HepG2 (cell line): ENCODE measurements around the gene LRRC8E. TPM values are rescaled to one million over a fixed set of nuclear protein-coding genes. Genes with fewer than 3 reads are reported as not detected.

Source experiments
- ATM ChIP-seq: fragments of 450-650 bp; IDR thresholded peaks from 2 replicates; pipeline ENCODE4 v1.7.1; 2017; ENCODE audit warnings: mild to moderate bottlenecking, borderline replicate concordance
- EZH2 ChIP-seq: conservative IDR thresholded peaks from 2 replicates; pipeline ENCODE4 v1.6.1; 2012; ENCODE audit warnings: mild to moderate bottlenecking, low read depth, low read length, moderate library complexity
- FOXC1 ChIP-seq: sonication (generic); formaldehyde crosslinking; IDR thresholded peaks from 2 replicates; pipeline ENCODE4 v1.8.0; 2022; ENCODE audit warnings: mild to moderate bottlenecking, missing genetic modification reagents, borderline replicate concordance
- FOXP1 ChIP-seq, 2 experiments: fragments of 450-650 bp in 1 of 2; IDR thresholded peaks; 2 replicates each; pipeline ENCODE4 v1.6.1; 2017 to 2018; ENCODE audit warnings: antibody characterized with exemption in 1 of 2
- GABPA ChIP-seq, 2 experiments: IDR thresholded peaks; 2 replicates each; pipeline ENCODE4 v1.6.1; 2011 to 2016; ENCODE audit warnings: low read depth in 2 of 2, low read length in 1 of 2, missing biosample characterization in 1 of 2, missing genetic modification characterization in 1 of 2
- KDM5A ChIP-seq: fragments of 200-600 bp; sonication (generic); IDR thresholded peaks from 2 replicates; pipeline ENCODE4 v1.7.0; 2018; ENCODE audit warnings: antibody characterized with exemption, mild to moderate bottlenecking, low read length, borderline replicate concordance
- KLF16 ChIP-seq, 2 experiments: sonication (generic) in 1 of 2; formaldehyde crosslinking in 1 of 2; IDR thresholded peaks; 2 replicates each; pipeline versions ENCODE4 v1.6.1 to v1.8.0; 2016 to 2023; ENCODE audit warnings: missing genetic modification reagents in 2 of 2, missing compliant biosample characterization in 1 of 2
- MYC ChIP-seq: sonication (generic); formaldehyde crosslinking; IDR thresholded peaks from 2 replicates; pipeline ENCODE4 v1.9.0; 2021; ENCODE audit warnings: missing genetic modification reagents, borderline replicate concordance
- PAF1 ChIP-seq: IDR thresholded peaks from 2 replicates; pipeline ENCODE4 v1.6.1; 2016; ENCODE audit warnings: missing genetic modification reagents, missing compliant biosample characterization
- PATZ1 ChIP-seq: sonication (generic); formaldehyde crosslinking; IDR thresholded peaks from 2 replicates; pipeline ENCODE4 v1.4.0; 2020; ENCODE audit warnings: missing genetic modification reagents
- PHF20 ChIP-seq: sonication (generic); formaldehyde crosslinking; IDR thresholded peaks from 2 replicates; pipeline ENCODE4 v1.5.0; 2020; ENCODE audit warnings: mild to moderate bottlenecking, missing genetic modification reagents
- PPARG ChIP-seq: conservative IDR thresholded peaks from 2 replicates; pipeline ENCODE4 v1.6.1; 2016; ENCODE audit warnings: missing biosample characterization, missing genetic modification reagents
- RBFOX2 ChIP-seq: fragments of 200-400 bp; formaldehyde crosslinking; IDR thresholded peaks from 2 replicates; pipeline ENCODE4 v1.6.1; 2017; ENCODE audit warnings: low read depth, mild to moderate bottlenecking, low read length
- SNAI1 ChIP-seq: sonication (generic); formaldehyde crosslinking; IDR thresholded peaks from 2 replicates; pipeline ENCODE4 v1.5.0; 2020; ENCODE audit warnings: mild to moderate bottlenecking, missing genetic modification reagents, borderline replicate concordance
- ZNF547 ChIP-seq: sonication (generic); formaldehyde crosslinking; IDR thresholded peaks from 2 replicates; pipeline ENCODE4 v1.5.1; 2020; ENCODE audit warnings: mild to moderate bottlenecking, missing genetic modification reagents
- ZNF772 ChIP-seq: sonication (generic); formaldehyde crosslinking; IDR thresholded peaks from 2 replicates; pipeline ENCODE4 v1.5.0; 2020; ENCODE audit warnings: mild to moderate bottlenecking, missing genetic modification reagents
- ZSCAN21 ChIP-seq: sonication (generic); formaldehyde crosslinking; IDR thresholded peaks from 2 replicates; pipeline ENCODE4 v1.8.0; 2022; ENCODE audit warnings: mild to moderate bottlenecking, missing genetic modification reagents, moderate library complexity, borderline replicate concordance
- polyA plus RNA-seq, 8 experiments: library from polyadenylated mRNA; depleted of rRNA in 3 of 8; stranded (reverse) in 7 of 8; unstranded in 1 of 8; fragments of >200 nt; fragmentation: Illumina TruSeq in 4 of 8; extraction: Trizol in 4 of 8; gene quantifications; 2 replicates each; pipeline versions ENCODE4 v1.2.1 to v1.2.3, GENCODE V29; 2011 to 2016; ENCODE audit warnings: low read depth in 4 of 8, missing spikeins in 1 of 8, mixed read lengths in 1 of 8; ENCODE audit not compliant: insufficient read depth in 1 of 8
- total RNA-seq, 5 experiments: library from RNA; depleted of rRNA; stranded (reverse); fragments of >200 nt; fragmentation: Illumina TruSeq; extraction: Trizol; gene quantifications; 2 replicates each; pipeline ENCODE4 v1.2.3, GENCODE V29; 2016; ENCODE audit warnings: low read depth in 1 of 5
- TF ChIP-seq, protein P1 (sequence below): sonication (generic); formaldehyde crosslinking; IDR thresholded peaks from 2 replicates; pipeline ENCODE4 v1.4.0; 2020; ENCODE audit warnings: missing genetic modification reagents, borderline replicate concordance
- TF ChIP-seq, protein P2 (sequence below): sonication (generic); formaldehyde crosslinking; conservative IDR thresholded peaks from 2 replicates; pipeline ENCODE4 v1.4.0; 2020; ENCODE audit warnings: missing genetic modification reagents
- TF ChIP-seq, protein P3 (sequence below): sonication (generic); formaldehyde crosslinking; IDR thresholded peaks from 2 replicates; pipeline ENCODE4 v1.5.0; 2020; ENCODE audit warnings: missing genetic modification reagents

LRRC8E gene
- total and polyA plus RNA-seq, 2 of the 13 experiments (the other 11 are each of a cell fraction or from before 2014, with no cell fraction given): 8.0 to 10.3 TPM

DNA sequence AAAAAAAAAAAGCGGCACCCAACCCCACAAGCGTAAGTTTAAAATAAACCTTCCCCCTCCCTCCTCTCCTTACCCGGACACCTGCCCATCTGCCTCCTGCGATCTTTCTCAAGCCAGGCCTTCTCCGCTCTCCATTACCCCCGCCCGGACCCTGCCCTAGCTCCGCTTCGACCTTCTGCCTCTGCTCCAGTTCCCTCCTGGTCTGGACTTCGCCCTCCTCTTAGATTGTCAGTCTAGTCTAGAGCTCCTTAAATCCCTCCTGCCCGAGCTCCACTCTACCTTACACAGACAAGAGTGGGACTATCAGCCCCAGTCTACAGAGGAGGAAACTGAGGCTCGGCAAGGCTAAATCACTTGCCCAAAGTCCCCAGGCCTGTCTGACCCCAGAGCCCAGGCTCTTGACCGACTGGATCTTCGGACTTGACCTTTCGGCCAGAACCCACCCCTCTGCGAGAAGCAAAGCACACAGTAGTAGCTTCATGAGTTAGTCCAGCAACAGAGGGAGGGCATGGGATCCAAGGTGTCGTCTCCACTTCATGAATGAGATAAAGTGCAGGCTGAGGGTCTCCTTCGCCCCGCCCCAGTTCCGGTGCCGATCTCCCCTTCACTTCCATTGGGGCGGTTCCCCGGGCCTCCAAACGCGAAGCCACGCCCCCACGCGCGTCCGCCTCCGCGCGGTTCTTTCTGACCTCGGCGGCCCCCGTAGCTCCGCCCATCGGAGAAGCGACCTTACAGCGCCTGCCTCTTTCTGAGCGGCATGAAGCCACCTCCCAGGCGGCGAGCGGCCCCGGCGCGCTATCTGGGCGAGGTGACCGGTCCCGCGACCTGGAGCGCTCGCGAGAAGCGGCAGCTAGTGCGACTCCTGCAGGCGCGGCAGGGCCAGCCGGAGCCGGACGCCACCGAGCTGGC lies 31.6 kb downstream of the LRRC8E start, which contains the start of gene SNAPC2 (continued):
- TF ChIP-seq SNAI1 (CRISPR knock-in tag) (0 out of 2 replicates have a peak, but pooled peaks have one; percentile 59), KDM5A (peak; percentile 87; the same call in 1 of the 2 replicates), MYC (CRISPR knock-in tag) (peak; percentile 70; the same call in 1 of the 2 replicates), ZNF772 (CRISPR knock-in tag) (peak; percentile 87; the same call in 1 of the 2 replicates), RBFOX2 (peak; percentile 92), PPARG (CRISPR knock-in tag) (0 out of 2 replicates have a peak, but pooled peaks have one; percentile 39), PAF1 (CRISPR knock-in tag) (no peak), GABPA (IDR thresholded peaks at IDR 0.05; ENCODE audit: low read depth, low read length) (no peak), GABPA (CRISPR knock-in tag; IDR thresholded peaks at IDR 0.05; ENCODE audit: low read depth) (peak; percentile 72; the same call in 1 of the 2 replicates), KLF16 (CRISPR knock-in tag; IDR thresholded peaks at IDR 0.05) (peak in 1 of 2 experiments; percentile 88; a peak in 2 of 4 replicates), EZH2 (no peak), ZNF547 (peak; percentile 40; the same call in 1 of the 2 replicates), PHF20 (peak; percentile 49), ZSCAN21 (CRISPR knock-in tag) (peak; percentile 75), FOXP1 (IDR thresholded peaks at IDR 0.05) (no peak), FOXP1 (CRISPR knock-in tag; IDR thresholded peaks at IDR 0.05) (no peak), ATM (no peak), FOXC1 (CRISPR knock-in tag) (0 out of 2 replicates have a peak, but pooled peaks have one; percentile 39), PATZ1 (CRISPR knock-in tag) (peak; percentile 59)
- TF ChIP-seq, protein P1, sequence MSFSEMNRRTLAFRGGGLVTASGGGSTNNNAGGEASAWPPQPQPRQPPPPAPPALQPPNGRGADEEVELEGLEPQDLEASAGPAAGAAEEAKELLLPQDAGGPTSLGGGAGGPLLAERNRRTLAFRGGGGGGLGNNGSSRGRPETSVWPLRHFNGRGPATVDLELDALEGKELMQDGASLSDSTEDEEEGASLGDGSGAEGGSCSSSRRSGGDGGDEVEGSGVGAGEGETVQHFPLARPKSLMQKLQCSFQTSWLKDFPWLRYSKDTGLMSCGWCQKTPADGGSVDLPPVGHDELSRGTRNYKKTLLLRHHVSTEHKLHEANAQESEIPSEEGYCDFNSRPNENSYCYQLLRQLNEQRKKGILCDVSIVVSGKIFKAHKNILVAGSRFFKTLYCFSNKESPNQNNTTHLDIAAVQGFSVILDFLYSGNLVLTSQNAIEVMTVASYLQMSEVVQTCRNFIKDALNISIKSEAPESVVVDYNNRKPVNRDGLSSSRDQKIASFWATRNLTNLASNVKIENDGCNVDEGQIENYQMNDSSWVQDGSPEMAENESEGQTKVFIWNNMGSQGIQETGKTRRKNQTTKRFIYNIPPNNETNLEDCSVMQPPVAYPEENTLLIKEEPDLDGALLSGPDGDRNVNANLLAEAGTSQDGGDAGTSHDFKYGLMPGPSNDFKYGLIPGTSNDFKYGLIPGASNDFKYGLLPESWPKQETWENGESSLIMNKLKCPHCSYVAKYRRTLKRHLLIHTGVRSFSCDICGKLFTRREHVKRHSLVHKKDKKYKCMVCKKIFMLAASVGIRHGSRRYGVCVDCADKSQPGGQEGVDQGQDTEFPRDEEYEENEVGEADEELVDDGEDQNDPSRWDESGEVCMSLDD: 0 out of 2 replicates have a peak, but pooled peaks have one; percentile 49
- TF ChIP-seq, protein P2, sequence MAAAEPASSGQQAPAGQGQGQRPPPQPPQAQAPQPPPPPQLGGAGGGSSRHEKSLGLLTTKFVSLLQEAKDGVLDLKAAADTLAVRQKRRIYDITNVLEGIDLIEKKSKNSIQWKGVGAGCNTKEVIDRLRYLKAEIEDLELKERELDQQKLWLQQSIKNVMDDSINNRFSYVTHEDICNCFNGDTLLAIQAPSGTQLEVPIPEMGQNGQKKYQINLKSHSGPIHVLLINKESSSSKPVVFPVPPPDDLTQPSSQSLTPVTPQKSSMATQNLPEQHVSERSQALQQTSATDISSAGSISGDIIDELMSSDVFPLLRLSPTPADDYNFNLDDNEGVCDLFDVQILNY (CRISPR knock-in tag): no peak
- TF ChIP-seq, protein P3, sequence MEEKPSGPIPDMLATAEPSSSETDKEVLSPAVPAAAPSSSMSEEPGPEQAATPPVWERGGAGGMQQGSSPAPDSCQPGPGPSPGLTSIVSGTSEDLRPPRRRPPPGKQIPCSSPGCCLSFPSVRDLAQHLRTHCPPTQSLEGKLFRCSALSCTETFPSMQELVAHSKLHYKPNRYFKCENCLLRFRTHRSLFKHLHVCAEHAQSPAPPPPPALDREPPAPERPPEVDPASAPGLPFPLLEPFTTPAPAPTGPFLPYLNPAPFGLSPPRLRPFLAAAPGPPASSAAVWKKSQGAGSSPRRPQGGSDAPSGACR (CRISPR knock-in tag): 0 out of 2 replicates have a peak, but pooled peaks have one; percentile 17
